HepG2 (cell line): ENCODE data around the gene SERTAD2. TPM values are rescaled to one million over a fixed set of nuclear protein-coding genes. Genes with fewer than 3 reads are reported as not detected.

Source experiments
- CCAR2 ChIP-seq: fragments of 200-400 bp; formaldehyde crosslinking; optimal IDR thresholded peaks from 2 replicates; pipeline ENCODE3; 2018; ENCODE audit warnings: low read depth, mild to moderate bottlenecking, low read length, moderate library complexity
- CEBPB ChIP-seq: IDR thresholded peaks from 2 replicates; pipeline ENCODE4 v1.6.1; 2011; ENCODE audit warnings: low read depth, low read length, improper control_type of control experiment, borderline replicate concordance
- DRAP1 ChIP-seq: IDR thresholded peaks from 2 replicates; pipeline ENCODE4 v1.6.1; 2016; ENCODE audit warnings: missing genetic modification reagents, missing compliant biosample characterization
- HHEX ChIP-seq: IDR thresholded peaks from 2 replicates; pipeline ENCODE4 v1.6.1; 2016; ENCODE audit warnings: control low read depth
- HINFP ChIP-seq: sonication (generic); formaldehyde crosslinking; IDR thresholded peaks from 2 replicates; pipeline ENCODE4 v1.4.0; 2020; ENCODE audit warnings: low read depth, mild to moderate bottlenecking, missing genetic modification reagents
- LBX2 ChIP-seq: sonication (generic); formaldehyde crosslinking; IDR thresholded peaks from 2 replicates; pipeline ENCODE4 v1.5.0; 2020; ENCODE audit warnings: missing genetic modification reagents, mild to moderate bottlenecking, borderline replicate concordance
- MAZ ChIP-seq, 2 experiments: sonication (generic) in 1 of 2; formaldehyde crosslinking in 1 of 2; IDR thresholded peaks; 2 replicates each; pipeline versions ENCODE4 v1.5.0 to v1.6.1; 2012 to 2020; ENCODE audit warnings: low read depth in 2 of 2, mild to moderate bottlenecking in 2 of 2, borderline replicate concordance in 1 of 2, improper control_type of control experiment in 1 of 2, low read length in 1 of 2, missing genetic modification reagents in 1 of 2, moderate library complexity in 1 of 2
- MIER3 ChIP-seq: IDR thresholded peaks from 2 replicates; pipeline ENCODE4 v1.6.1; 2016; ENCODE audit warnings: missing compliant biosample characterization, borderline replicate concordance
- PBX3 ChIP-seq: sonication (generic); formaldehyde crosslinking; IDR thresholded peaks from 2 replicates; pipeline ENCODE4 v1.8.1; 2023; ENCODE audit warnings: missing genetic modification reagents, inconsistent platforms, borderline replicate concordance
- PRMT3 ChIP-seq: sonication (generic); formaldehyde crosslinking; IDR thresholded peaks from 2 replicates; pipeline ENCODE4 v1.8.1; 2022; ENCODE audit warnings: low read depth, mild to moderate bottlenecking, moderate library complexity, missing genetic modification reagents, borderline replicate concordance
- RBM39 ChIP-seq: fragments of 200-400 bp; formaldehyde crosslinking; IDR thresholded peaks from one replicate; pipeline ENCODE4 v1.6.1; 2018; ENCODE audit warnings: antibody characterized with exemption, mild to moderate bottlenecking, low read depth, low read length; ENCODE audit not compliant: poor library complexity, severe bottlenecking
- SMC3 ChIP-seq: IDR thresholded peaks from 2 replicates; pipeline ENCODE4 v1.6.1; 2011; ENCODE audit warnings: low read length, improper control_type of control experiment
- TEAD3 ChIP-seq: optimal IDR thresholded peaks from 2 replicates; pipeline ENCODE3; 2016; ENCODE audit warnings: borderline replicate concordance
- THAP8 ChIP-seq: sonication (generic); formaldehyde crosslinking; IDR thresholded peaks from 2 replicates; pipeline ENCODE4 v1.5.1; 2020; ENCODE audit warnings: missing genetic modification reagents, mild to moderate bottlenecking, borderline replicate concordance
- USF2 ChIP-seq, 2 experiments: sonication (generic) in 1 of 2; formaldehyde crosslinking in 1 of 2; IDR thresholded peaks; 2 replicates each; pipeline versions ENCODE4 v1.5.1 to v1.6.1; 2011 to 2020; ENCODE audit warnings: borderline replicate concordance in 1 of 2, low read depth in 1 of 2, low read length in 1 of 2, mild to moderate bottlenecking in 1 of 2, missing genetic modification reagents in 1 of 2, moderate library complexity in 1 of 2
- YY1 ChIP-seq: IDR thresholded peaks from 2 replicates; pipeline ENCODE4 v1.6.1; 2011; ENCODE audit warnings: low read length, low read depth, moderate library complexity, mild to moderate bottlenecking; ENCODE audit not compliant: insufficient read depth, insufficient replicate concordance
- ZNF362 ChIP-seq: sonication (generic); formaldehyde crosslinking; IDR thresholded peaks from 2 replicates; pipeline ENCODE4 v1.4.0; 2020; ENCODE audit warnings: missing genetic modification reagents, mild to moderate bottlenecking, borderline replicate concordance
- ZNF44 ChIP-seq: sonication (generic); formaldehyde crosslinking; IDR thresholded peaks from 2 replicates; pipeline ENCODE4 v1.5.1; 2020; ENCODE audit warnings: mild to moderate bottlenecking, missing genetic modification reagents
- ZNF562 ChIP-seq: sonication (generic); formaldehyde crosslinking; IDR thresholded peaks from 2 replicates; pipeline ENCODE4 v1.8.0; 2022; ENCODE audit warnings: missing genetic modification reagents, borderline replicate concordance
- ZNF598 ChIP-seq: sonication (generic); formaldehyde crosslinking; IDR thresholded peaks from 2 replicates; pipeline ENCODE4 v1.5.1; 2020; ENCODE audit warnings: mild to moderate bottlenecking, missing genetic modification reagents, borderline replicate concordance
- ZNF672 ChIP-seq: sonication (generic); formaldehyde crosslinking; IDR thresholded peaks from 2 replicates; pipeline ENCODE4 v1.8.1; 2022; ENCODE audit warnings: missing genetic modification reagents
- polyA plus RNA-seq, 8 experiments: library from polyadenylated mRNA; depleted of rRNA in 3 of 8; stranded (reverse) in 7 of 8; unstranded in 1 of 8; fragments of >200 nt; fragmentation: Illumina TruSeq in 4 of 8; extraction: Trizol in 4 of 8; gene quantifications; 2 replicates each; pipeline versions ENCODE4 v1.2.1 to v1.2.3, GENCODE V29; 2011 to 2016; ENCODE audit warnings: low read depth in 4 of 8, missing spikeins in 1 of 8, mixed read lengths in 1 of 8; ENCODE audit not compliant: insufficient read depth in 1 of 8
- total RNA-seq, 5 experiments: library from RNA; depleted of rRNA; stranded (reverse); fragments of >200 nt; fragmentation: Illumina TruSeq; extraction: Trizol; gene quantifications; 2 replicates each; pipeline ENCODE4 v1.2.3, GENCODE V29; 2016; ENCODE audit warnings: low read depth in 1 of 5

SERTAD2 gene
- total and polyA plus RNA-seq, 2 of the 13 experiments (the other 11 are each of a cell fraction or from before 2014, with no cell fraction given), result 6.7 to 22.6 TPM

- no peak for TF ChIP-seq LBX2
- TF ChIP-seq USF2 (IDR thresholded peaks at IDR 0.05; ENCODE audit: low read depth, low read length), result no peak
- TF ChIP-seq USF2 (CRISPR knock-in tag; IDR thresholded peaks at IDR 0.05; ENCODE audit: borderline replicate concordance), result no peak
- TF ChIP-seq ZNF562 (CRISPR knock-in tag), result no peak
- TF ChIP-seq HHEX, result peak; percentile 92
- 0 out of 2 replicates have a peak, but pooled peaks have one; percentile 41 for TF ChIP-seq ZNF672
- TF ChIP-seq SMC3, result no peak
- no peak for TF ChIP-seq MAZ (IDR thresholded peaks at IDR 0.05; ENCODE audit: borderline replicate concordance, low read depth, low read length)
- TF ChIP-seq MAZ (CRISPR knock-in tag; IDR thresholded peaks at IDR 0.05; ENCODE audit: low read depth), result 0 out of 2 replicates have a peak, but pooled peaks have one; percentile 43
- no peak for TF ChIP-seq CCAR2
- no peak for TF ChIP-seq ZNF598 (CRISPR knock-in tag)
- no peak for TF ChIP-seq HINFP
- TF ChIP-seq PRMT3 (CRISPR knock-in tag), result no peak
- peak; percentile 90 for TF ChIP-seq TEAD3 (CRISPR knock-in tag)
- no peak for TF ChIP-seq ZNF44 (CRISPR knock-in tag)
- TF ChIP-seq PBX3 (CRISPR knock-in tag), result no peak
- TF ChIP-seq CEBPB, result peak; percentile 94
- TF ChIP-seq ZNF362 (CRISPR knock-in tag), result no peak
- 0 out of 2 replicates have a peak, but pooled peaks have one; percentile 29 for TF ChIP-seq DRAP1 (CRISPR knock-in tag)
- TF ChIP-seq MIER3 (CRISPR knock-in tag), result peak; percentile 91
- TF ChIP-seq YY1, result no peak
- TF ChIP-seq RBM39, result no peak
- no peak for TF ChIP-seq THAP8
These were observed 15.6 kb upstream of the SERTAD2 start (continued) for GRCh38 chr2:64669288-64669687.
